SK-N-MC (cell line): ENCODE measurements around the gene ZIK1.

ENCODE experiments used
- DNase-seq: peaks from one replicate; pipeline ENCODE4 v3.0.0-alpha.2; 2011; ENCODE audit warnings: low read depth, low spot score
- H3K27ac ChIP-seq: fragments of 200-600 bp; sonication (generic); 2 replicates; pipeline ENCODE4 v1.5.1; 2016; ENCODE audit warnings: mixed run types
- H3K36me3 ChIP-seq: fragments of 200-600 bp; sonication (generic); 2 replicates; pipeline ENCODE4 v1.6.1; 2017; ENCODE audit warnings: antibody characterized with exemption, low read length, mixed read lengths; ENCODE audit not compliant: insufficient read depth
- H3K4me3 ChIP-seq: fragments of 200-600 bp; sonication (generic); 2 replicates; pipeline ENCODE4 v1.5.1; 2016
- H3K9ac ChIP-seq: fragments of 200-600 bp; sonication (generic); 2 replicates; pipeline ENCODE4 v1.8.0; 2017; ENCODE audit warnings: mixed run types, mixed read lengths; ENCODE audit not compliant: insufficient read length
- H3K9me3 ChIP-seq: fragments of 200-600 bp; sonication (generic); 2 replicates; pipeline ENCODE4 v1.6.1; 2017; ENCODE audit warnings: low read depth, mild to moderate bottlenecking, antibody characterized with exemption, low read length, moderate library complexity, mixed read lengths
- EZH2 ChIP-seq: fragments of 200-600 bp; sonication (generic); IDR thresholded peaks from one replicate; pipeline ENCODE4 v1.6.1; 2017; ENCODE audit warnings: antibody characterized with exemption
- FOXP2 ChIP-seq: optimal IDR thresholded peaks from 2 replicates; pipeline ENCODE3; 2011; ENCODE audit warnings: mild to moderate bottlenecking, moderate library complexity; ENCODE audit not compliant: insufficient read depth; ENCODE audit errors: extremely low read length, control extremely low read depth
- POLR2AphosphoS5 ChIP-seq: IDR thresholded peaks from 2 replicates; pipeline ENCODE4 v1.6.1; 2012; ENCODE audit warnings: mild to moderate bottlenecking, low read depth, low read length, borderline replicate concordance

The ZIK1 gene

DNA sequence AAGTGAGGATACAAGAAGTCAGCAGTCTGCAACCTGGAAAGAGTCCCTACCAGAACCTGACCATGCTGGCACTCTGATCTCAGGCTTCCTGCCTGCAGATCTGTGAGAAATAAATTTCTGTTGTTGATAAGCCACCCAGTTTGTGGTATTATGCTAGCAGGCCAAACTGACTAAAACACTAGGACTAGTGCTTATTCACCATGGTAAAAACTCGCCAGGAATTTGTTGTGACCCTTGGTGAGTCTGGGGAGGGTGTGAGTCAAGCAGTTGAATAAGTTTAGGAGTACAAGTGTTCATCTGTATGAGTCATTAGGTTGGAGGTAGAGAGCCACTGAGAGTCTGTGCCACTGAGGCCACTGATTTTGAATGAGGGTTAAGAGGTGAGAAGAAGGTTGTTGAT is 3.6 kb downstream of the ZIK1 start:
- TF ChIP-seq EZH2 (no peak), POLR2AphosphoS5 (no peak), FOXP2 (no peak)
- no peak for DNase-seq
- H3K36me3 ChIP-seq = no peaks in the 10 kb centered on the region
- no peak overlapping the region for H3K9ac ChIP-seq
- no peak overlapping the region for H3K27ac ChIP-seq
- no peak overlapping the region for H3K4me3 ChIP-seq
- no peaks in the 10 kb centered on the region for H3K9me3 ChIP-seq

DNA sequence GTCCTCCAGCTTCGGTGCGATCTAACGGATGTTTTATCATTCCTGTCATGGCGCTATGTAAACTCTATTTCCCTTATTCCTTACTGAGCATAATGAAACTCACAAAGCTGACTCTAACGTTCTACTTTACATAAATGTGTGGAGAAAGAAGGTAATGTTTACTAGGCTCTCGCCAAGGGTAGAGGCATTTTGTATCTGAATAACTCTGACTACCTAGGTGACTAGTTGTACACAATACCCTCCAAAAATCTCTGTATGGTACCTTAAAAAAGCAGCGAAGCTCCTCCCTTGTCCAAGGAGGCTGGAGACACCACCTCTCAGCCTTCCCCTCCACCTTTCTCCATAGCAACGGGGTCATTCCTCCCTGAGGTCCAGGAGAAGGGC is 15.4 kb downstream of the ZIK1 start:
- TF ChIP-seq POLR2AphosphoS5 = no peak
- no peak for TF ChIP-seq FOXP2
- no peak for TF ChIP-seq EZH2
- Histone ChIP-seq H3K9ac (peak overlapping the region; percentile 86), H3K36me3 (peaks cover 7% of the 10 kb centered on the region; the same call in 1 of the 2 replicates), H3K4me3 (peak overlapping the region; percentile 87), H3K9me3 (peaks cover 4% of the 10 kb centered on the region; the same call in 1 of the 2 replicates), H3K27ac (no peak overlapping the region)
- DNase-seq = no peak

DNA sequence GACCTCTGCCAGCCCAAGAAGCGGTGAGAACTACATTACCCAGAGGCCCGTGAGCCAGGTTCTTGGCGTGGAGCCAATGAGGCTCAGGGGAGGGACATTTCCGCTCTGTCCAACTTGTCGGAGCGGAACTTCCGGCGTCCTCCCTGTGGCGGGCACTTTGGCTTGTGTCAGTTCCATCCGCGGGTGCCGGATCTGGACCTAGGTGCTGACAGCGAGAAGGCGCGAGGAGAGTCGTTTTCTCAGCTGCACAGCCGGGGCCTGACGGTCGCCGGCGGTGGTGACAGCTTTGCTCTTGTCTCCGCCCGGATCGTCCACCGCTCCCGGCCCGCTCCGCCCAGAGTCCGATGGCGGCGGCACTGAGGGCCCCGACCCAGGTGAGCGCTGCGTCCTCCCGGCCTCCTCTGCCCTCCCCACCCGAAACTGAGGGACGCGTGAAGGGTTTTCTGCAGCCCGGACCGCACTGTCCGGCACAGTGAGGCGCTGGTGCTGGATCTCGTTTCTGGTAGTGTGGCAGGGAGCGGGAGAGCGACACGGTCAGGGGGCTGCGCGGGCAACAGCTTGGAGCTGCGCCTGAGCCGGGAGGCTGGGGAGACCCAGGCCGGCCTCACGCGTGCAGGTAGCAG is 15.9 kb downstream of the ZIK1 start, which contains the start of gene ZNF530:
ZNF530 (plus strand) TSS at position 125 of the 623 bp plus-strand sequence. CDS start 4,461 bp downstream, outside the sequence.
- H3K9ac ChIP-seq = peak within 1 kb of the TSS; percentile 86
- no peak within 1 kb of the TSS for H3K27ac ChIP-seq
- TF ChIP-seq EZH2 (no peak), POLR2AphosphoS5 (peak; percentile 64)

DNA sequence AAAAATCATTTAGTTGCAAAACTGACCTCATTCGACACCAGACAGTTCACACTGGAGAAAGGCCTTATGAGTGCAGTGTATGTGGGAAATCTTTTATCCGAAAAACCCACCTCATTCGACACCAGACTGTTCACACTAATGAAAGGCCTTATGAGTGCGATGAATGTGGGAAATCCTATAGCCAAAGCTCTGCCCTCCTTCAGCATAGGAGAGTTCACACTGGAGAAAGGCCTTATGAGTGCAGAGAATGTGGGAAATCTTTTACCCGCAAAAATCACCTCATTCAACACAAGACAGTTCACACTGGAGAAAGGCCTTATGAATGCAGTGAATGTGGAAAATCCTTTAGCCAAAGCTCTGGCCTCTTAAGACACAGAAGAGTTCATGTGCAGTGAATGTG is 23.0 kb downstream of the ZIK1 start:
- no peak for DNase-seq
- TF ChIP-seq EZH2 (no peak), POLR2AphosphoS5 (no peak), FOXP2 (no peak)
- Histone ChIP-seq H3K36me3 (peaks cover 38% of the 10 kb centered on the region), H3K9ac (no peak overlapping the region), H3K27ac (no peak overlapping the region), H3K9me3 (peaks cover 12% of the 10 kb centered on the region), H3K4me3 (no peak overlapping the region)

More for the DNA sequence above, 15.9 kb downstream of the ZIK1 start, which contains the start of gene ZNF530:
- no peak for DNase-seq
- Histone ChIP-seq H3K9me3 (peaks cover 4% of the 10 kb centered on the region; the same call in 1 of the 2 replicates), H3K36me3 (peaks cover 12% of the 10 kb centered on the region; the same call in 1 of the 2 replicates), H3K4me3 (peak within 1 kb of the TSS; percentile 87)

DNA sequence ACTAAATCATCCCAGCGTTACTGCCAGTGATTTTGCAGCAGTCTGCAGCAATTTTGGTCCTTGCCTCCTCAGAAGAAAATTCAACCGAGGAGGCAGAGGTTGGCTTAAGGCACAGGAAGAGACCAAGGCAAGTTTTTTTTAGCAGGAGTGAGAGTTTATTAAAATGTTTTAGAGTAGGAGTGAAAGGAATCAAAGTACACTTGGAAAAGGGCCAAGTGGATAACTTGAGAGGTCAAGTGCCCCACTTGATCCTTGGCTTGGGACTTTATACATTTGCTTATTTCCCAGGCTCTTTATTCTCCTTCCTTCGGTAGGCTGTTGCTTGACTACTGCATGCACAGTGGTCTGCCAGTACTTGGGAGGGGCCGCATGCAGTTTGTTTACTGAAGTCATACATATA is 27.2 kb downstream of the ZIK1 start:
- DNase-seq = no peak
- Histone ChIP-seq H3K36me3 (peaks cover 31% of the 10 kb centered on the region), H3K9me3 (peaks cover 20% of the 10 kb centered on the region), H3K9ac (no peak overlapping the region), H3K27ac (no peak overlapping the region), H3K4me3 (no peak overlapping the region)
- TF ChIP-seq POLR2AphosphoS5 (no peak), EZH2 (no peak), FOXP2 (no peak)

DNA sequence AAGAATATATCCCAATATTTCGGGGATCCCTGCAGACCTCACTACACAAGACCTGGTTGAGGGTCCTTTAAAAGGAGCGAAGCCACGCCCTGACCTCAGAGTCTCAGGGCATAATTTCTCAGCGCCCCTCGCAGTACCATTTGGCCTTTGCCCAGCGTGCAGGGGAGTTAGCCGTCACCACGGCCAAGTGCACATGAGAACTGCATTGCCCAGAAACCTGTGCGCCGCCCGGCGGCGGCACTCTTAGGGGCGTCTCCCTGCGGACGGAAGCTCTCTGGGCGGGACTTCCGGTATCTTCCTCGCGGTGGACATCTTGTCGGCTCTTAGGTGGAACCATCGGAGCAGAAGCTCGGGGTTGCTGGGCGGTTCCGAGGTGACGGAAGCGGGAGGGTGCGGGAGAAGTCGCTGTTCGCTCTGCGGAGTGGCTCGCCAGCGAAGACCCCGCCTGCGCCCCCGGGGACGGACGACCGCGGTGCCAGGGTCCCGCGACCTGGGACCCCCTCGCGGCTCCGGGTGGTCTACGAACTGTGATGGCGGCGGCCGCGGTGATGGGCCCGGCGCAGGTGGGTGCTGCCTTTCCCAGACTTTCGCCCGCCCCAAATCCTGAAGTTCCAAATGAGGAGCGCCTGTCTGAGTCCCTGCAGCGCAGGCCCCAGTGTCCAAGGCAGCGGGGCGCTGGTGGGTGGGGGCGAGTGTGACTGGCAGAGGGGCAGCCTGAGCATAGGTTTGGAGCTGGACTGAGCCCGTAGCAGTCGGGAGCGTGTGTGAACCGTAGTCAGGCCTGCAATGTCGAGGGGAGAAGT is 30.2 kb downstream of the ZIK1 start, which contains the start of gene ZNF134:
ZNF134 (plus strand) TSS at position 302 of the 803 bp plus-strand sequence. CDS start 5,227 bp downstream, outside the sequence.
- peak within 1 kb of the TSS; percentile 77 for H3K27ac ChIP-seq
- H3K9me3 ChIP-seq = peaks cover 41% of the 10 kb centered on the region
- DNase-seq = peak; percentile 47
- TF ChIP-seq FOXP2 = no peak
- TF ChIP-seq POLR2AphosphoS5 = peak; percentile 80
- peaks cover 45% of the 10 kb centered on the region for H3K36me3 ChIP-seq
- H3K4me3 ChIP-seq = peak within 1 kb of the TSS; percentile 97
- H3K9ac ChIP-seq = peak within 1 kb of the TSS; percentile 89

DNA sequence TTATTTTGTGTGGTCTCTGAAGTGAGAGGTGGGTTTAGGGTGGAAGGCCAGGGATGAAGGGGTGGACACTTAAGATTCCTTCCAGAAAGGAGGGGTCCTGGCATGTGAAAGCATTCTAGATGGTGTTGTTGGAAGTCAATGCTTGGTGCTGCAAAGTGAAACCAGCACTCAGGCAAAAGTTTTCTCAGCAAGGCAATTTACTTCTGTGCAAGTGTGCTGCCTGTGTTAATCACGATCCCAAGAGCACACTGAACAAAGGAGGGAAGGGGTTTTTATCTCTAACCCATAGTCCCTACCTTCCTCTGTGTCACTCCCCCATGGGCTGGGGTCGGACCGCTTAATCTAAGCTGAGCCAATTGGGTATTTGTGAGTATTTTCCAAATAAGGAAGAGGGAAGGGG is 31.4 kb downstream of the ZIK1 start:
- Histone ChIP-seq H3K9me3 (peaks cover 52% of the 10 kb centered on the region), H3K27ac (no peak overlapping the region), H3K36me3 (peaks cover 57% of the 10 kb centered on the region), H3K4me3 (peak overlapping the region; percentile 97), H3K9ac (no peak overlapping the region)
- no peak for DNase-seq
- TF ChIP-seq FOXP2 (no peak), EZH2 (no peak), POLR2AphosphoS5 (no peak)

DNA sequence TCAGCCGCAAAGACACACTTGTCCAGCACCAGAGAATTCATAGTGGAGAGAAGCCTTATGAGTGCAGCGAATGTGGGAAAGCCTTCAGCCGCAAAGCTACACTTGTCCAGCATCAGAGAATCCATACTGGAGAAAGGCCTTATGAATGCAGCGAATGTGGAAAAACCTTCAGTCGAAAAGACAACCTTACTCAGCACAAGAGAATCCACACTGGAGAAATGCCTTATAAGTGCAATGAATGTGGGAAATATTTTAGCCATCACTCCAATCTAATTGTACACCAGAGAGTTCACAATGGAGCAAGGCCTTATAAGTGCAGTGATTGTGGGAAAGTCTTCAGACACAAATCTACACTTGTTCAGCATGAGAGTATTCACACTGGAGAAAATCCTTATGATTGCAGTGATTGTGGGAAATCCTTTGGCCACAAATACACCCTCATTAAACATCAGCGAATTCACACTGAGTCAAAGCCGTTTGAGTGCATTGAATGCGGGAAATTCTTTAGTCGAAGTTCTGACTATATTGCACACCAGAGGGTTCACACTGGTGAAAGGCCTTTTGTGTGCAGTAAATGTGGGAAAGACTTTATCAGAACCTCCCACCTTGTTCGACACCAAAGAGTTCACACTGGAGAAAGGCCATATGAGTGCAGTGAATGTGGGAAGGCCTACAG is 36.9 kb downstream of the ZIK1 start:
- Histone ChIP-seq H3K9me3 (peaks cover 74% of the 10 kb centered on the region), H3K9ac (no peak overlapping the region), H3K27ac (no peak overlapping the region), H3K4me3 (no peak overlapping the region; the same call in 1 of the 2 replicates), H3K36me3 (peaks cover 87% of the 10 kb centered on the region)
- no peak for DNase-seq
- TF ChIP-seq FOXP2 (no peak), EZH2 (no peak), POLR2AphosphoS5 (no peak)
